ENCODE measurements around the gene THAP12.
A peak's percentile ranks its signal among the peaks of the same experiment; 100 is the strongest.
"Not testable (repeated sequence)": the region's sequence is repeated elsewhere in the genome, so short reads cannot be mapped to it uniquely, and the experiment has no call there.

Gene THAP12

GRCh38 chr11:76323804-76324203 lies 57.1 kb downstream of the THAP12 start:
- DNase-seq, result no peak

DNA sequence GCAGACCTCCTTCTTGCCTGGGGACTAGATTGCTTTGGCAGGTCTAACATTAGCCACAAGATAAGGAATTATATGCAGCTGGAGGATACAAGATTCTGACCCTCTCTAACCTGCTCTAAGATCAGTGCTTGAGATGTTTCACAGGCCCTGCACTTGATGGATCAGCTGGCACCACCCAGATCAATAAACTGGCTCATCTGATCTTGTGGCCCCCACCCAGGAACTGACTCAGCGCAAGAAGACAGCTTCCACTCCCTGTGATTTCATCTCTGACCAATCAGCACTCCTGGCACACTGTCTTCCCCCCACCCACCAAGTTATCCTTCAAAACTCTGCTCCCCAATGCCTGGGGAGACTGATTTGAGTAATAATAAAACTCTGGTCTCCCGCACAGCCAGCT lies 57.6 kb downstream of the THAP12 start:
- DNase-seq, result not testable (repeated sequence)

GRCh38 chr11:76322942-76323341 lies 58.0 kb downstream of the THAP12 start:
- DNase-seq, result no peak

DNA sequence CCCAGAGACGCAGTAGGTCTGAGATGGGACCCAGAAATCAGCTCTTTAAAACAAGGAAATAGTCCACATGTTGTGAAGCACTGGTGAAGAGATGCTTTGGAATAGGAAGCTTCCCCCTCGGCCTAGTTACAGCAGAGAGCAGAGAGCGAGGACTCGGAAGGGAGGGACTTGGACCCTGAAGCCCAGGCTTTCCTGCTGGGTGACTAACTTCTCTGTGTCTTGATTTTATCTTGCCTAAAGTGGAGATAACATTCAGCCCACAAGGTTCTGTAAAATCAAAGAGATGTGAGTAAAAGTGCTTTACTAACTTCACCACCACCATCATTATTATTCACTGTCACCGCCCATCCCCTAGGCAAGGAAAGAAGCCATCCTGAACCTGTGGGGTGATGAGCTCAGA lies 58.4 kb downstream of the THAP12 start:
- DNase-seq, result no peak

GRCh38 chr11:76321820-76322524 lies 59.0 kb downstream of the THAP12 start:
- DNase-seq, result no peak

GRCh38 chr11:76321340-76321739 lies 59.6 kb downstream of the THAP12 start:
- DNase-seq, result no peak

- DNase-seq, result no peak
These were observed 60.0 kb downstream of the THAP12 start for GRCh38 chr11:76320929-76321328.

DNA sequence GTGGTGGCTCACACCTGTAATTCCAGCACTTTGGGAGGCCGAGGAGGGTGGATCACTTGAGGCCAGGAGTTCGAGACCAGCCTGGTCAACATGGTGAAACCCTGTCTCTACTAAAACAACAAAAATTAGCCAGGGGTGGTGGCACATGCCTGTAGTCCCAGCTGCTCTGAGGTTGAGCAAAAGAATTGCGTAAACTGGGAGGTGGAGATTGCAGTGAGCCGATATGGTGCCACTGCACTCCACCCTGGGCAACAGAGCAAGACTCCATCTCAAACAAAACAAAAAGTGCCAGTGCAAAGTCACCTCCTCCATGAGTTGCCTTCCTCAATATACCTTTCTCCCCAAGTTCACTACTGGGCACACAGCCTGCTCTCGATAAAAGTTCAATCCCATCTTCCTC lies 61.1 kb downstream of the THAP12 start:
- not testable (repeated sequence) for DNase-seq

GRCh38 chr11:76318744-76319384 lies 62.1 kb downstream of the THAP12 start:
- peak; percentile 64 for DNase-seq

DNA sequence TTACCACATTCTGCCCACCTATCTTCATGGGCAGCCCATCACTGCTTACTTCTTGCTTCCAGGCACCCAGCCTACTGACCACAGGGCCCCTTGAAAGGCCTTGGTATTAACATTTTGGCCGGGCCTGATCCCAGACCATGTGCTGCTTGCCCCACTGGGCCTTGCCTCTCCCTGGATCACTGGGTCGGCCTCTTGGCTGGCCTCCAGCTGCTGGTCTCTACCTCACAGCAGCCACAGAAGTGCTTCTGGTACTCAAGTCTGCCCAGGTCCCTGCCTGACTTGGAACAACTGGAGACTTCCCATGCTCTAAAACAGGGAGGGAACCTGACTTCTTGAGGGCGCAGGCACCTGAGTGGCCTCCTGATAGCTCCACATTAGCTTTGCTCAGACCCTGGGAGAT lies 63.6 kb downstream of the THAP12 start:
- DNase-seq, result no peak

DNA sequence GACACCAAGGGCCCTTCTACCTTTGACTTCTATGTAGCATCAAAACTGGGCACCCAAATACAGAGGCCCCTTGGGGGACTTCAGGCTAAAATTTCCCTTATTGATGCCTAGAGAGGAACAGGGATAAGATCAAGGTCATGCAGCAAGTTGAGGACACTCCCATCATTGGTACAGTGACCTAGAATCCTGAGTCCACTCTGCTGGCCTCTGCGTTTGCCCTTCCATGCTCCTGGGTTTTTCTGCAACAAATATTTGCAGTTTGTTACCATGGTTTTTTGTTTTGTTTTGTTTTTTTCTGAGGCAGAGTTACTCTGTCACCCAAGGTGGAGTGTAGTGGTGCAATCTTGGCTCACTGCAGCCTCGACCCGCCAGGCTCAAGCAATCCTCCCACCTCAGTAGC lies 64.2 kb downstream of the THAP12 start:
- DNase-seq, result no peak

DNA sequence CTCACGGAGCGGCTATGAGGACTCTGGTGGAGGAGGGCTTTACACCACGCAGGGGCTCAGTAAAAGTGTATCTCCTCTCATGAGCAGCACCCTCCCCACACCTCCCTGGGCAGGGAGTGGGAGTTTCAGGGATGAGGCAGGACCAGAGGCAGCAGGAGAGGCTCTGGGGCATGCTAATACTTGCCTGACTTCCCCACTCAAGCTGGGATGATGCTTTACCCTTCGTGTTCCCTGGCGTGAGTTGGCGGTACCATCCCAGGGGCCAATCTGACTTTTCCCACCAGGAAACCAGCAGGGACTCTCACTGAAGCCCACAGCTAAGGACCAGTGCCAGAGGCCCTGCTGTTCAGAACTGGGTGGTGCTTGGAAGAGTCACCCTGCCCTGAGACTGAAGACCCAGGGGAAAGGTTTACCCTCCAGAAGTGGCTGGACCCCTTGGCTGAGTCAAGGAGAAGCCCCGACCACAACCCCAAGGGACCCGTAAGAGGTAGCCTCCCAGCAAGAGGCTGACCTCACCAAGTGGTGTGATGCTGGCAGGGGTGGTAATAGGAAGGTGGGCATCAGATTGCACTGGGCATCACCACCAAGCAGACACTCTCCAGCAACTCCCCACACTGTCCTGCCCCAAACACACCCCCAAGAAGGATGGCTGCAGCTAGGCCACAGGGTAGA lies 65.6 kb downstream of the THAP12 start:
- DNase-seq, result no peak

DNA sequence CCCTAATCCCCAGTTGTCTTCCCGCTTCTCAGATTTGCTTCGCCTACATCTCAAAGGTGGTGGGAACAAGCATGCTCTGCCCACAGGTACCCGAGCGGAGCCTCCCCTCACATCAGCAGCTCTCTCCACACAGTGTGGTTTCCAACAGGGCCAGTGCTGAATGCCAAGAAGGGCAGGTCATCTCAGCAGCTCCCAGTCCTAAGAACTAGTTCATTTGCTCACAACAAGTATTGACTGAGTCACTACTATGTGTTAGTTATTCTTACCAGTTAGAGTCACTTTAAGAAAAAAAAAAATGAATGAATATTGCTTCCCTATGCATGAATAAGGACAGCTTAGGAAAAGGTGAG lies 66.2 kb downstream of the THAP12 start:
- peak; percentile 66 for DNase-seq

DNA sequence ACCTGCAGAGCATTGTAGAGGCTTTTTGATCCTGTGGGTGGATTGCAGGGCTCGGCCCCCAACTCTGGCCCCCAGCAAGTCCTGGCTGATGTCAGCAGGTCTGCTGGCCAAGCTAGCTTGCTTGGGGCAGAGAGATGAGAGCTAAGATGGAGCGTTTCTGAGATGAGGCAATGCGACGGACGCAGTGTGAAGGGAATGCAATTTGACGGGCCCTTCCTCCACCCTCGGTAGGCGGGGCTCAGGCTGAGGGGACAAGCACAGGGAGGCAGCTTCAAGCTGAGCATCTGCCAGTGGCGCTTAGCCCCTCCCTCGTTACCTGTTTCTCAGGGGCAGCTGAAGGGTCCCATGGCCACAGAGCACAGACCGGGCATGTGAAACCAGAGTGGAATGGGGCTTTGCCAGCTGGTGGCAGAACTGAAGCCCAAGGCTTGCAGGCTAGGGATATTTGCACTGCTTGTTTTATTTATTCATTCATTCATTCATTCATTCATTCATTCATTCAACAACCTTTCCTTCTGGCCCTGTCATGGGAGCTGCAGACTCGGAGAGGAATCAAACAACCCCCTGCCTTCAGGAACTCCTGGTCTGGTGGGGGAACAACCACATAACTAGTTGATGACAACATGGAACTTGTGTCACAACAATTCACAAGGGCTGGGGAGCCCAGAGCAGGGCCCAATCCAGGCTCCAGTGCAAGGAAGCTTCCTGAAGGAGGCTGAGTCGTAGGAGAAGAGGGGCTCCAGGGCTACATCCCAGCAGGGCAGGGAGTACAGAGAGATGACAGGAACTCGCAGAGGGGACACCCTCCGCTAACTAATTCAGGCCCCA lies 66.8 kb downstream of the THAP12 start:
- DNase-seq, result peak; percentile 68

- no peak for DNase-seq
These were observed 67.7 kb downstream of the THAP12 start for GRCh38 chr11:76313271-76313670.

DNA sequence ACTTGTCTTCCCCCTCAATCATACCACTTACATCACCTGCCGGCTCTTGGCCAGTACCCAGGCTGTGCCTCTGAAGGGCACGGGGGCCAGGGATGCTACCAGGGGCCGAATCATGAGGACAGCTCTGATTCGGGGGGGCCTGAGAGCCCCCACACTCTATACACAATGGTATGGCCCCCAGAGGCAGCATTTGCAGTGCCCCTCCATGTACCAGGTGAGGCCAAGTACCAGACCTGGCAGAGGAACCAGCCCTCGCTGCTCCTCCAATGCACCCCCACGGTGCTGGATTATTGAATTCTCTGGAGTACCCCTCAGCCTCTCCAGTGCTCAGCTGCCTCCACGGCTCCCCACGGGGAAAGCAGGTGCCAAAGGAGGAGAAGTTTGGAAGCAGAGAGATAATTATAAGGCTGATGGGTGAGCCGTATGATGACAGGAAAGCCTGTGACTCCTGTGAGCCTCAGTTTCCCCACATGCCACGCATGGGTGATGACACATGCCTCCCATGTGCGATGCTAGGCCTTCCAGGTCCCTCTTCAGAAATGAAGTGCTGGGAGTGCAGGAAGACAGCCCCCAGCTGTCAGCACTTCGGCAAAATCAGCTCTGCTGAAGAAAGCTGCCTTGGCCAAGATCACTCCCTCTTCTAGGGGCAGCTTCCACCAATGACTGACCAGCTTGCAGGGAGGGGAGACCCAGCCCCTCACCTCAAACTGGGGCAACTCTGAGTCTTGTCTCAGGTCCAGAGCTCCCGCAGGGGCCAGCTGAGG lies 69.9 kb downstream of the THAP12 start:
- DNase-seq, result no peak

DNA sequence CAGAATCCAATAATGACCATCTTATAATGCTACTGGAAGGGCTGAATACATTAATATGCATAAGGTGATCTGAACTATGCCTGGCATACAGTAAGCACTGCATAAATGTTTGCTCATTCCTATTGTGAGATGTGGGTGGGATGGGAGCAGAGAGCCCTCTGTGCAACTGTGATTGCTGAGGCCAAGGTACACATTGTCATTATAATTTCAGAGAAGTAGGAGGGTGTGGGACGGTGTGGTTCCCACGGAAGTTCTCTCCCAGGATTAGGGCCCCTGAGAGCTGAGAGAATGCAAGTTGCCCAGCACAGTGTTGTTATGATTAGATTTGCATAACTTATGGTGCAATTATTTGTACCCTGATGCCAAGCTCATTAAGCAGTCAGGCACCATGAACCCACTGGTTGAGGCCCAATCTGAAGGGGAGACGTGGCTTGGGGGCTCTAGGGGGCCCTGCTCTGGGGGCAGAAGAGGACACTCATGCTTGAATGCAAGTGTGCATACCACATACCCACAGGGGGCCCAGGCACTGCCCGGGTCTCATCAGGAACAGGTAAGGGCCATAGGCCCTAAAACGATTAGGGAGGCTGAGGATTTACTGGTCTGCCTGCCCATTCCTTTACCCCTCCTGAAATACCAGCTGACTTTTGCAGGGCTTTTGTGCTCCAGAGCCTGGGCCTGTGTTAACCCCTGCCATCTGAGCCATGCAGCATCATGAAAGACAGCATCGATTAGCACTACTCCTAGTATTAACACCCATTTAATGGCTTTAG lies 72.8 kb downstream of the THAP12 start:
- no peak for DNase-seq

- DNase-seq, result no peak
These were observed 73.5 kb downstream of the THAP12 start for GRCh38 chr11:76307396-76307795.

GRCh38 chr11:76303399-76303798 lies 77.5 kb downstream of the THAP12 start:
- DNase-seq, result no peak

DNA sequence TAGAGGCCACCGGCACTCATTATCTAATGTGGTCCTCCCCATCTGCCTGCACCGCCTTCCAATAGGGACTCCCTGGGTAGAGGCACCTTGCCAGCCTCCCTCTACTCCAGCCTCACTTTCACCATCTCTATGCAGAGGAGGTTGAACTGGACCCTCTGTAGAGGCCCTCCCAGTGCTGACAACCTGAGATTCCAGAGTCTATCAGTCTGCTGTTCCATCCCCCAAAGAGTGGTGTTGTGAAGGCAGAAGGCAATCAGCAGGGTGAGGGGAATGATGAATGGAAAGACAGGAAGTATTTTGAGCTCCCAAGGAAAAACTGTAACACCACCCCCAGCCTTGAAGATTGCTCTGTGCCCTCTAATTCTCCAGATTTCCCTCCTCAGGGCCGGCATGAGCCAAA lies 77.9 kb downstream of the THAP12 start:
- no peak for DNase-seq

All from EL (cell line).